AG04450 (cell line): Measurements from ENCODE around the gene COL23A1. TPM values are rescaled to one million over a fixed set of nuclear protein-coding genes. Genes with fewer than 3 reads are reported as not detected.

Experiments
- CTCF ChIA-PET: fragments of 300-600, 350-600 bp; formaldehyde crosslinking; extraction: SDS; loops from one replicate; lab custom pipeline; 2022; ENCODE audit warnings: antibody characterized with exemption, inconsistent platforms; lab: Charles Lee
- POLR2A ChIA-PET: fragments of 350-600 bp; formaldehyde crosslinking; extraction: SDS; loops from one replicate; lab custom pipeline; 2021; ENCODE audit warnings: antibody characterized with exemption, inconsistent platforms; lab: Yijun Ruan, JAX
- DNase-seq: peaks from one replicate; pipeline ENCODE4 v3.0.0-alpha.2; 2011; ENCODE audit warnings: low read depth, low spot score
- H3K27ac ChIP-seq: one replicate; pipeline ENCODE4 v1.5.1; 2012; ENCODE audit warnings: low read depth, low read length, control low read depth
- H3K27me3 ChIP-seq: one replicate; pipeline ENCODE4 v1.6.0; 2012; ENCODE audit warnings: low read length; ENCODE audit not compliant: control insufficient read depth, insufficient read depth
- H3K4me3 ChIP-seq: 2 replicates; pipeline ENCODE4 v1.5.1; 2011; ENCODE audit warnings: mild to moderate bottlenecking, low read depth, low read length, control low read depth
- H3K9me3 ChIP-seq: 2 replicates; pipeline ENCODE4 v1.5.1; 2012; ENCODE audit warnings: low read length; ENCODE audit not compliant: control insufficient read depth, insufficient read depth
- CTCF ChIP-seq: IDR thresholded peaks from 2 replicates; pipeline ENCODE4 v1.5.1; 2011; ENCODE audit warnings: low read depth, low read length, control low read depth, inconsistent platforms
- polyA plus RNA-seq: library from polyadenylated mRNA; depleted of rRNA; stranded (reverse); fragments of >200 nt; gene quantifications from 2 replicates; pipeline ENCODE4 v1.2.3, GENCODE V29; 2011

Gene COL23A1
- polyA plus RNA-seq, 1 experiment, result not detected

- Histone ChIP-seq H3K27me3 (no peaks in the 10 kb centered on the region), H3K9me3 (peaks cover 78% of the 10 kb centered on the region), H3K27ac (no peak overlapping the region), H3K4me3 (no peak overlapping the region)
- CTCF ChIA-PET, result no interaction called here
- POLR2A ChIA-PET, result no interaction called here
- TF ChIP-seq CTCF, result no peak
- DNase-seq, result no peak
Observed at GRCh38 chr5:178310130-178310865, 279.9 kb downstream of the COL23A1 start.

GRCh38 chr5:178309271-178310013, 280.8 kb downstream of the COL23A1 start:
- Histone ChIP-seq H3K9me3 (peaks cover 76% of the 10 kb centered on the region), H3K4me3 (no peak overlapping the region), H3K27ac (no peak overlapping the region), H3K27me3 (no peaks in the 10 kb centered on the region)
- TF ChIP-seq CTCF, result no peak
- ChIA-PET CTCF (no interaction called here), POLR2A (no interaction called here)
- no peak for DNase-seq

GRCh38 chr5:178308541-178309092, 281.6 kb downstream of the COL23A1 start:
- peaks cover 77% of the 10 kb centered on the region for H3K9me3 ChIP-seq
- POLR2A ChIA-PET, result no interaction called here
- DNase-seq, result no peak
- H3K27ac ChIP-seq, result no peak overlapping the region
- H3K4me3 ChIP-seq, result no peak overlapping the region
- CTCF ChIA-PET, result no interaction called here
- H3K27me3 ChIP-seq, result no peaks in the 10 kb centered on the region
- no peak for TF ChIP-seq CTCF

- H3K9me3 ChIP-seq, result peaks cover 66% of the 10 kb centered on the region
- H3K27ac ChIP-seq, result no peak overlapping the region
- no peak for TF ChIP-seq CTCF
- no peak for DNase-seq
- H3K27me3 ChIP-seq, result no peaks in the 10 kb centered on the region
- no peak overlapping the region for H3K4me3 ChIP-seq
- ChIA-PET POLR2A (no interaction called here), CTCF (no interaction called here)
Observed at GRCh38 chr5:178307267-178308045, 282.7 kb downstream of the COL23A1 start.
